Stimulated activated naive CD8-positive, alpha-beta T cell treated with anti-CD3 and anti-CD28 coated beads, Interleukin-15, Interleukin-2, amounts not matched to agents 100 ng/mL and 50 ng/mL, for 24 hours (primary cell): ENCODE measurements around the gene BEGAIN.
A peak's percentile ranks its signal among the peaks of the same experiment; 100 is the strongest.

Experiments
- H3K27ac Mint-ChIP-seq: one replicate; pipeline ENCODE4 v1.8.0; 2021; ENCODE audit warnings: mild to moderate bottlenecking, mixed read lengths
- H3K27me3 Mint-ChIP-seq: one replicate; pipeline ENCODE4 v1.8.0; 2021; ENCODE audit warnings: mixed read lengths
- H3K36me3 Mint-ChIP-seq: one replicate; pipeline ENCODE4 v1.8.0; 2021; ENCODE audit warnings: low read depth, mixed read lengths
- H3K4me1 Mint-ChIP-seq: one replicate; pipeline ENCODE4 v1.8.0; 2021; ENCODE audit warnings: low read depth, mixed read lengths
- H3K4me3 Mint-ChIP-seq: one replicate; pipeline ENCODE4 v1.8.0; 2021; ENCODE audit warnings: mild to moderate bottlenecking, mixed read lengths
- H3K9me3 Mint-ChIP-seq: one replicate; pipeline ENCODE4 v1.8.0; 2021; ENCODE audit warnings: mixed read lengths

The BEGAIN gene

DNA sequence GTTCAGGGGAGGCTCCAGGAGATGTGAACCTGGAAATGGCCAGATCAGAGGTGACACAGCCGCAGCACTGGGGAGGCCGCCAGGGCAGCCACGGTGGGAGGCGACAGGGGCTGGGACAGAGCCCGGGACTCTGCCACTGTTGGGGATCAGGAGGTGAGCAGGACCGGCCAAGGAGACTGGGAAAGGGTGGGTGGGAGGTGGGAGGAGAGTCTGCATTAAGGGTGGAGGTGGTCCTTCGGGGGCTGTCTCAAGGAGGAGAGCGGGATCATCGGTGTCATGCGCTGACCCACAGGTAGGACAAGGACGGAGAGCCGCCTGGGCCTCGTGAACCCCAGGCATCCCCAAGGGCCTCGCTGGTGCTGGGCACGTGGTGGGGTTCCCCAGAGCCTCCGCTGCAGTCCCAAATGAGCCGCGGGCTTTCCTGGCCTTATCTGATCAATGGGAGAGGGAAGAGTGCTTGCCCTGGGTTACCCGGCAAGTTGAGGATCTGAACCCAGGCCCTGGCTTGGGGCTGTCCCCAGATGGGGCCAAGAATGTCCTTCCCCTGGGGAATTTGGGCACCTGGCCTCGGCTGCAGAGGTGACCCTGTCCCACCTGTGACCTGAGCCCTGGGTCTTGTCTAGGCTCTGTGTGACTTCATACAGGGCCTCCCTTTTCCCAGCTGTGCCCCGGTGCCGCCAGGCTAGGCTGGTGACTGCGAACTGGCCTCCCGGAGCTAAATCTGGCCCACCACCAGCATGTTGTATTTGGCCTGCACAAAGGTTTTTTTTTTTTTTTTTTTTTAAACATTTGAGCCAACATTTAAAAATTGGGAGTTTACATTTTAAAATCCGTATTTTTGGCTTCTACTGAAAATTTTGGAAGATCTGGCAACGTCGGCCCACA is 13.2 kb downstream of the BEGAIN start:
- Mint-ChIP-seq H3K4me3 (no peak overlapping the region), H3K27ac (no peak overlapping the region)

DNA sequence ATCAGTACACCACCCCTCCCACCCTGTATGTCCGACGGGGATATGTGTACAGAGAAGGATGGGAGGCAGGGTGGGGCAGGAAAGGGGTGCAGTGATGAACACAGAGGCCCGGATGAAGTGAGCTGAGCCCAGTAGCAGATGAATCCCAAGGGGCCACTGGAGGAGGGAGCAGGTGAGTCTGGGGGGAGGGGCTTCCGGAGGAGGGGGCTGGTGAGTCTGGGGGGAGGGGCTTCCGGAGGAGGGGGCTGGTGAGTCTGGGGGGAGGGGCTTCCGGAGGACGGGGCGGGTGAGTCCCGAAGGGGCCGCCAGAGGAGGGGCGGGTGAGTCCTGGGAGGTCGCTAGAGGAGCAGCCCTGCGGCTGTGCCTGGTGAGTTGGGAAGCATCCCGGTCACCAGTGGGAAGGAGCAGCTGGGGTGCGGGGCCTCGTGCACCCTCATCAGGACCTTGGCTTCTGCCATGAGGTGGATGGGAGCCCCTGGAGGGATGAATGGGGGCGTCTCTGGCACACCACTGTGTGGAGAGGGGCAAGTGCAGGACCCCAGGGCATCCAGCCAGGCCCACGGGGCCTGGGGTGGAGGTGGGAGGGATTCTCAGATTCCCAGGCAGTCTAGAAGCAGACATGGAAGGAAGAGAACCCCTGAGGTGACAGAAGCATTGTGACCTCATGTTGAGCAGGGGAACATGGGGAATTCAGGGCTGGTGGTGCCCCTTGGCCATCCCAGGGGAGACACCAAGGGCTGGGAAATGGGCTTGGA is 14.0 kb downstream of the BEGAIN start:
- Mint-ChIP-seq H3K27me3 (peaks cover 30% of the 10 kb centered on the region), H3K4me1 (peaks cover 4% of the 10 kb centered on the region), H3K27ac (no peak overlapping the region), H3K4me3 (no peak overlapping the region), H3K9me3 (no peaks in the 10 kb centered on the region), H3K36me3 (no peaks in the 10 kb centered on the region)

More for the DNA sequence above, 13.2 kb downstream of the BEGAIN start:
- Mint-ChIP-seq H3K36me3 (no peaks in the 10 kb centered on the region), H3K27me3 (peaks cover 30% of the 10 kb centered on the region), H3K4me1 (peaks cover 4% of the 10 kb centered on the region), H3K9me3 (no peaks in the 10 kb centered on the region)

DNA sequence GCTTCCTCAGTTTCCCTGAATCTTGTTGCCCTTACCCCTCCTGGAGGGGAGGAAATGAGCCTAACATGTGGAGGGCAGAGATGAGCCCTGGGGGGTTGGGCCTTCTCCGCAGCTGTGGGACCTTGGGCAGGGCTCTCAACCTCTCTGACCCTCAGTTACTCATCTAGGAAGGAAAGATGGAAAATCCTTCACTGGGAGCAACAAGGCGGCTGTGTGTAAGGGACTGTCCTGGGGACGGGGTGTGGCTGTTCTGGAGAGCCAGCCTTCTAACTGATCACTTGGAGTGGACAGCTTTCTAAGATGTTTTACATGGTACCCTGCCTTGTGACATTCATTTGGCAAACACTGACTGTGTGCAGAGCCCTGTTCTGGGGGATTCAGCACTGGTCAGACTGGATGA is 14.7 kb downstream of the BEGAIN start:
- Mint-ChIP-seq H3K36me3 (no peaks in the 10 kb centered on the region), H3K4me1 (peaks cover 4% of the 10 kb centered on the region), H3K27ac (no peak overlapping the region), H3K27me3 (peaks cover 30% of the 10 kb centered on the region), H3K9me3 (no peaks in the 10 kb centered on the region), H3K4me3 (no peak overlapping the region)

DNA sequence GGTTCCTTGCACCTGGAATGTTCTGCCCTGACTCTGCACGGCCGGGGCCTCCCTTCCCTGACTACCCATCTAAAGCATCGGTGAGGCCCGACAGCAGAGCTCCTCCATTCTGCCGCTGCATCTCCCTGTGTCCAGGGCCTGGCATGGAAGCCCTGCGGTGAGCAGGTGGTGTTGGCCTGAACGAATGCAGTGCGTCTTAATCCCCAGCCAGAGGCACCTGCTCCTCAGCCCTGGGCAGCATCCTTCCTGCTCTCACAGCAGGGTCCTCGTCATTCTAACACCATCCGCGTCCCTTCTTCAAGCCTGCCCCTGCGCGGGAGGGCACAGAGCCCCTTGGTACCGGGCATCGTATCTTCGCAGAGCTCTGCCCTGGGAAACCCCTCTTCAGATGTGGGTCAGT is 15.4 kb downstream of the BEGAIN start:
- H3K27me3 Mint-ChIP-seq, result peaks cover 33% of the 10 kb centered on the region
- H3K36me3 Mint-ChIP-seq, result no peaks in the 10 kb centered on the region

DNA sequence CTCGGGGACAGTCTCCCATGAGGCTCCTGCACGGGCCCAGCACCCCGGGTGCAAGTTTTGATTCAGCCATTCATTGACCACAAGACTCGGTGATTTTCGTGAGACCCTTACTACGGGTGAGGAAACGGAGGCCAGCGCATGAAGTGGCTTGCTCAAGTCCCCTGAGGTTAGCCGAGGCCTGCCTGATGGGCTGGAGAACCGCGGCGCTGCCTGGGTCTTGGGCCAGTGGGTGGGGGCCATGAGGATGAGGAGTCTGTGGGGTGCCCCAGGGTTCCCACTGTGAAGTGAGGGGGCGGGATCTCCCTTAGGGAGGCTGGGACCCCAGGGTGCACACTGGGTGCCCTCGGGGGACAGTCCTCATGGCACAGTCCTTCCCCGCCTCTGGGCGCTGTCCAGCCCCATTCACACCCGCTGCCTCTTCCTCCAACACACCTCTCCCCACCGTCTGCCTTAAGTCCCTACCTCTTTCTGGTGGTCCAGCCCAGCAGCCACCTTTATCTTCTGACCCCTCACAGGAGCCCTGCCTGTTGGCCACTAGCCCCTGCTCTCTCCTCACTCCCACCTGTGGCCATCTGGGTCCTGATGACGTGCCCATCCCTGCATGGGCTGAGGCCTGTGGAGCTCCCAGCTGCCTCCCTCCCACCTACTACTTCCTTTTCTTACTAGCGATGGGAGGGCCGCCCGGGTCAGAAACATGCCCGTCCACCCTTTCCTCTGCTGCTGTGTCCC is 16.3 kb downstream of the BEGAIN start:
- no peak overlapping the region for H3K27ac Mint-ChIP-seq
- H3K4me1 Mint-ChIP-seq, result peaks cover 8% of the 10 kb centered on the region
- H3K9me3 Mint-ChIP-seq, result no peaks in the 10 kb centered on the region
- no peaks in the 10 kb centered on the region for H3K36me3 Mint-ChIP-seq
- H3K4me3 Mint-ChIP-seq, result no peak overlapping the region
- H3K27me3 Mint-ChIP-seq, result peaks cover 36% of the 10 kb centered on the region

More for the DNA sequence above, 15.4 kb downstream of the BEGAIN start:
- peaks cover 7% of the 10 kb centered on the region for H3K4me1 Mint-ChIP-seq
- H3K4me3 Mint-ChIP-seq, result no peak overlapping the region
- H3K27ac Mint-ChIP-seq, result no peak overlapping the region
- no peaks in the 10 kb centered on the region for H3K9me3 Mint-ChIP-seq

DNA sequence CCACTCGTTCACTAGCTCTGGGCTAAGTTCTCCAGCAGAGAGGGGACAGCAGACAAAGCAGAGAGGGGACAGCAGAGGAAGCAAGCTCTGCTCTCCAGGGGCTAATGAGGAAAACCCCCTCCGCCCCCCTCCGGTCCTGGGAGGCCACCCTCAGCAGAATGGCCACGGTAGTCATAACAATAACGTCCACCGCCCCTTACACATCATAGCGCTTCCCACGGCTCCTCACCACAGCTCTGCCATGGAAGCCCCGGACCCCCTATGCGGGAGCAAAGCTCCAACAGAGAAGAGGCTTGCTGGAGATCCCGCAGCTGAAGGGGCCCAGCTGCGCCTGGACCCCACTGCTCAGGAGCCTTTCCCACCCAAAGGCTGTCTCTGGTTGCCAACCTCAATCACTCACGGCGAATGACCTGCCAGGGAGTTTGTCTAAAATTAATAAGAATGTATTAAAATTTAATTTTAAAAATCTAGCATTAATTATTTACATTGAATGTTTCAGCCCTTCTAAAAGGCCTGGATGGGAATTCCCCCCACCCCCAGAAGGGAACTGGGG is 17.4 kb downstream of the BEGAIN start:
- Mint-ChIP-seq H3K27ac (no peak overlapping the region), H3K4me3 (no peak overlapping the region), H3K27me3 (peaks cover 41% of the 10 kb centered on the region), H3K36me3 (no peaks in the 10 kb centered on the region), H3K9me3 (no peaks in the 10 kb centered on the region), H3K4me1 (peaks cover 8% of the 10 kb centered on the region)

DNA sequence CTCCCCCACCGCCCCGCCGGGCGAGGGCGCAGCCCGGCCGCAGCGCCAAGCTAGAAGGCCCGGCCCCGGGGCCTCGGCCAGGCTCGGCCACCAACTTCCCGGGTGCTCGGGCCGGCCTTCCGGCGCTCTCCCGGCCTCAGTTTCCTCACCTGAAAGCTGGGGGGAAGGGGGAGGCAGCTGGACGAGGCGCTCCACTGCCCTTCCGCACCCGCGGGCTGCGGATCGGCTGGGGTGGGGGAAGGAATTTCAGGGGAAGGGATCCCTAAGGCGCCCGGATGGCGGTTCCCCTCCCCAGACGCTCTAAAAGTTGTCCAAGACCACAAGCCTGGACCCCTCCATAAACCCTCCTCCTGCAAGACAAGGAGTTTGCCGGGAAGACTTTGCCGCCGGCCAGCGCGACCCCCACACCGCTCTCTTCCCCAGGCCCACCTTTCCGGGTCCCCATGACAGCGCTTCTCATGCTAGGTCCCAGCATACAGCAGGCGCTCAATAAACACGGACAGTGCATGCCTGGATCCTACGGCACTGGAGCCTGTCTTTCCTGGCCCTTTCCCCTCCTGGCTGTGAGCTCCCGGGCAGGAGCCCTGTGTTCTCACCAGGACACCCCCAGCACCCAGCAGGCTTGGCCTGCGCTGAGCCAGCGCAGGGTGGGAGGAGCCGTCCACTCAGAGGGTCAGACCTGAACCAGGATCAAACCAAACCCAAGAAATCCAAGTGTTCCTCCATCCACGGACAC is 18.1 kb downstream of the BEGAIN start:
- H3K36me3 Mint-ChIP-seq, result no peaks in the 10 kb centered on the region
- no peak overlapping the region for H3K27ac Mint-ChIP-seq
- H3K27me3 Mint-ChIP-seq, result peaks cover 43% of the 10 kb centered on the region
- peaks cover 8% of the 10 kb centered on the region for H3K4me1 Mint-ChIP-seq
- H3K9me3 Mint-ChIP-seq, result no peaks in the 10 kb centered on the region
- H3K4me3 Mint-ChIP-seq, result peak overlapping the region; percentile 32

DNA sequence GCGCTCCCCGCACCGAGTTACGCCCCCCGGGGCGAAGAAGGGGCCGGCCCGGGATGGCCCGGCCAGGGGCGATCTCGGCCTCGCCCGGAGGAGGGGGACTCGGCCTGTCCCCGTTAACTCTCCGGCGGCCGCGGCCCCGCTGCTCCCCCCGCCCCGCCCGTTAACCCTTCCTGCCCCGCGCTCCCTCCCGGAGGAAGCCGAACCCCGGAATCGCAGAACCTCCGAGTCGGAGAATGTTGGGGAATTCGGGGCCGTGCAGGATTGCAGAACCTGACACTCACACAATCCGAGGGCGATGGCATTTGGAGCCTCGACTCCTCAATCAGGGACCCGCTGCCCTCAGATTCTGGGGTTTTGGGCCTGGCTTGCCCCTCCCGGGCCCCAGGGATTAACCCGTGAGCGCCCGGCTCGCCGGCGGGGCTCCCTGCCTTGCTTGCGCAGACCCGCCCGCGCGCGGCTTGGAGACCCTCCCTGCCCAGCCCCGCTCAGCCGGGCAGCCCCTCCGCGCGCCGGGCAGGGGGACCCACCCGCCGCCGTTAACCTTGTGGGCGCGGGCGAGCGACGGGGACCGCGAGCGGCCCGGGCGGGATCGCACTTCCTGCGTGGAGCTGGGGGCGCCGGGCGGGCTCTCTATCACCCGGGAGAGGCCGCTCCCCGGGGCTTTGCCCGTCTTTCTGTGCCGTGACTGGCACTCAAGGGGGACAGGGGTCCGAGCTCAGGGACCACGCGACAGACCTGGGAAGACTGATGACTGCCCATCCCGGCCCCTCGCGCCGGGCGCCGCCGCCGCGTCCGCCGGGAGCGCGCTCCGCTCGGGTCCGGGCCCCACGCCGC is 18.8 kb downstream of the BEGAIN start:
- H3K9me3 Mint-ChIP-seq, result no peaks in the 10 kb centered on the region
- H3K4me1 Mint-ChIP-seq, result peaks cover 8% of the 10 kb centered on the region
- H3K27me3 Mint-ChIP-seq, result peaks cover 46% of the 10 kb centered on the region
- H3K27ac Mint-ChIP-seq, result no peak overlapping the region
- no peak overlapping the region for H3K4me3 Mint-ChIP-seq
- no peaks in the 10 kb centered on the region for H3K36me3 Mint-ChIP-seq

DNA sequence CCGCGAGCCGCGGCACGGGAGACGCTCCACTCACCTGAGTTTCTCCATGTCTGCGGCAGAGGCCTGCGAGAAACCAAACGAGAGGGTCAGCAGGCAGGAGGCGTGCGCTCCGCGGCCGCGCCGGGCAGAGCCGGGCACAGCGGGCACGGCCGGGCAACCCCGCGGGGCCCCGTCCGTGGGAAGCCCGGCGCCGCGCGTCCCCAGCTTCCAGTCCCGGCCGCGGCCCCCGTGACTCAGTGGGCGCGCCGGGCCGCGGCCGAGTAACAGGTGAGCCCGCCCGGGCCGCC is 19.4 kb downstream of the BEGAIN start:
- Mint-ChIP-seq H3K9me3 (no peaks in the 10 kb centered on the region), H3K27me3 (peaks cover 45% of the 10 kb centered on the region), H3K4me3 (no peak overlapping the region), H3K4me1 (peaks cover 7% of the 10 kb centered on the region), H3K36me3 (no peaks in the 10 kb centered on the region), H3K27ac (no peak overlapping the region)

DNA sequence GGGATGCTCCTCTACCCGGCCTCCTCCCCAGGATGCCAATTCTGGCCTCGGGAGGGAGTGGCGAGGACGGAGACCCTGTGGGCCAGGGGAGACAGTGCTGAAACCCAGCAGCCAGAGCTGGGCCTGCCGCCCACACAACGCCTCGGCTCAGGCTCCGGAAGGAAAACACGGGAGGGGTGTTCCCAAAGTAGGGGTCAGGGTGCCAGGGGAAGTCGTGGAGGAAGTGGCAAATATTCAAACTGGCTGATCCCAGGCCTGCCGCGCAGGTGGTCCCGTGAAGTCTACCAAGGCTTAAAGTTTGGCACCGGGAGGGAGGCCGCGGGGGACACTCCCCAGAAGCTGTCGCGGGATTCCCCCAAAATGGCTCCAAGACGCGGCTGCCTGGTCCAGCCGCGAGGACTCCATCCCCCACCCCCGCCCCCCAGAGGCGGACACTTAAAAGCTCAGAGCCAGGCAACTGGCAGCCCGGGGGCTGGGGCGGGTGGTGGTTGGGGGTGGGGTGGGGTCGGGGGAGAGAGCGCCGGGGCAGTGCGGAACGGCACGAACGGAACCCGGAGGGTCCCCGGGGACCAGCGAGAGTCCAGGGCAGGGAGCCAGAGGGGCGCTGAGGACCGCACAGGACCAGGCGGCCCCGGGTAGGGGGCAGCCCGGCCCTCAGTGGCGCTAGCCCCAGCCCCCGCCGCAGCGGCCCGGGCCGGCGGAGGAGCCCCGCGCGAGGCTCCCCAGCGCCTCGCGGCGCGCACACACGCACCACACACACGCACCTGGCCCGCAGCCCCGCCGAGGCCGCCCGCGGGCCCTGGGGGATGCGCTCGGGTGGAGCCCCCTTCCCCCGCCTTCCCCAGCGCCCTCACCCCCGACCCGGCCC is 20.0 kb downstream of the BEGAIN start:
- H3K27ac Mint-ChIP-seq, result no peak overlapping the region
- H3K4me1 Mint-ChIP-seq, result peaks cover 4% of the 10 kb centered on the region
- H3K36me3 Mint-ChIP-seq, result no peaks in the 10 kb centered on the region
- peak overlapping the region; percentile 45 for H3K4me3 Mint-ChIP-seq
- H3K9me3 Mint-ChIP-seq, result no peaks in the 10 kb centered on the region
- peaks cover 41% of the 10 kb centered on the region for H3K27me3 Mint-ChIP-seq

DNA sequence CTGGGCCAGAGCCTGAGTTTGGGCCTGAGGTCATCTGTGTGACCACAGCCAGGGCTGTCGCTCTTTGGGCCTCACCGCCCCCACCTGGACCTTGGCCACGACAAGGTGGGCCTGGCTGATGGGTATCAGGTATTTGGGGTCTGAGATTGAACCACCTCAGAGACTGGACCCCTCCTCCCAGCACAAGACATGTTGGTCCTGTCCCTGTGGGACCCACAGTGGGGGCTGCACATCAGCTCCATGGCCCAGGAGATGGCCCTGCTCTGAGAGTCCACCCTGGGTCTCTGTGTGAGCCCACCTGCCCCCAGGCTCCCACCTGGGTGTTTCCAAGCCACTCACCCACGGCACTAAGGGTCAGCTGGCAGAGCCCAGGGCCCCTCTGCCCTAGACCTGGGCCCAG is 20.6 kb downstream of the BEGAIN start:
- Mint-ChIP-seq H3K4me3 (no peak overlapping the region), H3K9me3 (no peaks in the 10 kb centered on the region), H3K27me3 (peaks cover 36% of the 10 kb centered on the region), H3K27ac (no peak overlapping the region), H3K36me3 (no peaks in the 10 kb centered on the region), H3K4me1 (peaks cover 4% of the 10 kb centered on the region)

DNA sequence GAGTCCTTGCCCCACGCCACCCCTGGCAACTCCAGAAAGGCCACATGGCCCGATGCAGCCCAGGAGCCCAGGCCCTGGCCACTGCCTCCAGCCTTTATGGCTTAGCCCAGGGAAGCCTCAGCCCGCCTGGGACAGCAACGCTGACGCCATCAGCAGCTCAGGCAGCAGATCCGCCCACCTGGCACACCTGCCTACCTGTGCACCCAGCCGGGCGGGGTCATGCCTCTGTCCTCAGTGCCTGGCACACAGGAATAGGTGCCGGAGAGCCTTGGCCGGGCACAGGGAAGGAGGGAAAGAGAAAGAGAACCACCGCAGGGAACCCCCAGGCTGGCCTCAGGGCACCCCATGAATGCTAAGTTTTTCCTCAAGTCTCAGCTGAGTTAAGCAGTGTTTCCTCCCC is 21.1 kb downstream of the BEGAIN start:
- peaks cover 4% of the 10 kb centered on the region for H3K4me1 Mint-ChIP-seq
- peaks cover 31% of the 10 kb centered on the region for H3K27me3 Mint-ChIP-seq
- H3K9me3 Mint-ChIP-seq, result no peaks in the 10 kb centered on the region
- H3K36me3 Mint-ChIP-seq, result no peaks in the 10 kb centered on the region
- no peak overlapping the region for H3K27ac Mint-ChIP-seq
- H3K4me3 Mint-ChIP-seq, result no peak overlapping the region

DNA sequence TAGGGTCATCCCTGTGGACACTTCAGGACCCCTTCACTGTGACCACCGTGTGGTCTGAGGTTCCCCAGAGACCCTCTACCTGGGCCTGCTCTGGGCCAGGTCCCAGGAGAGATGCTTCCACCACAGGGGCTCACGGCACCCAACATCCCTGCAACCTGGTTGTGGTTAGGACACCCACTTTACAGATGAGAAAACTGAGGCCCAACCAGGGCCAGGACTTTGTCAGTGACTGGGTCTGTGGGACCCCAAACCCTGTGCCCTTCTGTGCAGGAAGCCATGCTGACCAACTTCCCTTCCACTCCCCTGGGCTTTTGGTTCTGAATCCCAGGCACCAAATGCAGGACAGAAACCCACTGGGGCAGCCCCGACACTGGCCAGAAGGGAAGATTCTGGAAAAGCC is 21.6 kb downstream of the BEGAIN start:
- Mint-ChIP-seq H3K4me3 (no peak overlapping the region), H3K4me1 (peaks cover 4% of the 10 kb centered on the region), H3K27ac (no peak overlapping the region), H3K9me3 (no peaks in the 10 kb centered on the region), H3K36me3 (no peaks in the 10 kb centered on the region), H3K27me3 (peaks cover 29% of the 10 kb centered on the region)
